HG03159 (cell line): ENCODE results near the gene ATP5F1E.
A peak's percentile ranks its signal among the peaks of the same experiment; 100 is the strongest.
"Not testable (repeated sequence)": the region's sequence is repeated elsewhere in the genome, so short reads cannot be mapped to it uniquely, and the experiment has no call there.

Experiments used
- ATAC-seq: cut with Tn5 transposase; IDR thresholded peaks from one replicate; pipeline ENCODE4 v1.9.1; 2021; ENCODE audit warnings: mild to moderate bottlenecking, moderate library complexity; ENCODE audit not compliant: unreplicated experiment

ATP5F1E gene

DNA sequence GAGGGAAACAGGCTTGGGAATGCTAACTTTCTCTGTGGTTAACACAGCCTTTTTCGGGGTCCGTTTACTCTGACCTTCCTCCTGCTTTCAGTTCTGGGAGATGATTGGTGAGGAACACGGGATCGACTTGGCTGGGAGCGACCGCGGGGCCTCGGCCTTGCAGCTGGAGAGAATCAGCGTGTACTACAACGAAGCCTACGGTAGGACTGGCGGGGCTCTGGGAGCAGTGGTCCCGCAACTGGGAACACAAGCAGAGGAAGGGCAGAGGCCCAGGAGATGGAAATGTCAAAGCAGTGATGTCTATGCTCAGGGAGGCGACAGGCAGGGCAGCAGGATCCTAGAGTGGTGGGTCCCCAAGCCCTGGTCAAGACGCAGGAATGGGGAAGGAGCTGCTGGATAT, 9.4 kb downstream of the ATP5F1E start:
- no peak for ATAC-seq

DNA sequence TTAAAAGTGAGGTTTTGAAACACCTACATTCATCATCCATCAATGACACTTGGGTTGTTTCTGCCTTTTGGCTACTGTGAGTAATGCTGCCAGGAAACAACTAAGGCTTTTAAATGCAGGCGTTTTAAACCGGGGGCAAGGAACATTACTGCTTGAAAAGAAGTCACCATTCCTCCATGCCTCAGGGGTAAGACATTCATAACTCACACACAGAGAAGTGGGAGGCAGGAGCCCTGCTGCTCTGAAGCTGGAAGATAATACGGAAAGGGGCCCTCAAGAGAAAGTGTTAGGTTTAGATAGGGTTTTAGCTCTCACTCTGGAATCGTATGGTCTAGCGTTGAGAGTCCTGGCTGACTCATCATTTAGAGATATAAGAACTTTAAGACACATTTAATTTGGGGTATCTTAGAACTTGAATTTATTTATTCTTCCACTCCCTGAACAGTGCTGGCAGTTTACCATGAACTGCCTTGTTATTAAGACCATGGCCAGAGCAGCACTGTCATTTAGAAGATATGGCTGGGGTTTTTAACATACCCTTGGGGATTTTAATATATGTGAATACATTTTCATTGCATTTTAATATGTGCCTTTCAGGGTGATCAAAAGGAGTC, 11.1 kb downstream of the ATP5F1E start:
- ATAC-seq, result no peak

DNA sequence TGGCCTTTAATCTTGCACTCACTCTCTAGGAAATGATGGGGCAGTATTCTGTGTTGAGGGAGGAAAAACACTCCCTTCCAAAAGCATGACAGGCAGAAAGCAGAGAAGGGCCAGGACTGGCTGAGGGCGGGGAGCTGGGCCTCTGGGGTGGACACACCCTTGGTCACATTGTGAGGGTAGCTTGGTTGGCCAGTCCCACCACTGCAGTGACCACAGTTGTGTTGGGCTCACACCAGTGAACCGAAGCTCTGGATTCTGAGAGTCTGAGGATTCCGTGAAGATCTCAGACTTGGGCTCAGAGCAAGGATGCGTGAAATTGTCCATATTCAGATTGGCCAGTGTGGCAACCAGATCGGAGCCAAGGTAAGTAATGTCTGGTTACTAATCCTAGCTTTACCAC, 12.9 kb downstream of the ATP5F1E start, which contains the start of gene TUBB1:
Gene TUBB1, plus strand, starts transcription at position 213 of the 400 bp plus-strand sequence. Its CDS starts 94 bp downstream, at position 307.
- no peak for ATAC-seq

DNA sequence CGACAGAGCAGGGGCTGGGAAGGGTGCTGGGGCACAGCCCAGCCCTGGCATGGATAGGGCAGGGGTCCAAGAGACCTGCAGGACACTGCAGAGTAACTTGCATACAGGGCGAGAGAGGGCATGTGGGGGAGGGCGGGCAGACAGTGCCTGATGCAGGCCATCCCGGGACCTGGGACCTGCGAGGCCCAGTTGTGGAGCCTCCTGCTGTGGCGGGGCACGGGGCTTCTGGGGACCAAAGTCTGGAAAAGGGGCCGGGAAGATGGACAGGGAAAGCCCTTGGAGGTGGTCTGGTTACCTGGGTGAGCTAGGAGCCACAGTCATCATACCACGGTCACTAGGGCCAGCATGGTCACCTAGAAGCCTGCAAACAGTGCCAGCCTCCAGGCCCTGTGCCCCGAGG, 13.3 kb downstream of the ATP5F1E start:
- no peak for ATAC-seq

DNA sequence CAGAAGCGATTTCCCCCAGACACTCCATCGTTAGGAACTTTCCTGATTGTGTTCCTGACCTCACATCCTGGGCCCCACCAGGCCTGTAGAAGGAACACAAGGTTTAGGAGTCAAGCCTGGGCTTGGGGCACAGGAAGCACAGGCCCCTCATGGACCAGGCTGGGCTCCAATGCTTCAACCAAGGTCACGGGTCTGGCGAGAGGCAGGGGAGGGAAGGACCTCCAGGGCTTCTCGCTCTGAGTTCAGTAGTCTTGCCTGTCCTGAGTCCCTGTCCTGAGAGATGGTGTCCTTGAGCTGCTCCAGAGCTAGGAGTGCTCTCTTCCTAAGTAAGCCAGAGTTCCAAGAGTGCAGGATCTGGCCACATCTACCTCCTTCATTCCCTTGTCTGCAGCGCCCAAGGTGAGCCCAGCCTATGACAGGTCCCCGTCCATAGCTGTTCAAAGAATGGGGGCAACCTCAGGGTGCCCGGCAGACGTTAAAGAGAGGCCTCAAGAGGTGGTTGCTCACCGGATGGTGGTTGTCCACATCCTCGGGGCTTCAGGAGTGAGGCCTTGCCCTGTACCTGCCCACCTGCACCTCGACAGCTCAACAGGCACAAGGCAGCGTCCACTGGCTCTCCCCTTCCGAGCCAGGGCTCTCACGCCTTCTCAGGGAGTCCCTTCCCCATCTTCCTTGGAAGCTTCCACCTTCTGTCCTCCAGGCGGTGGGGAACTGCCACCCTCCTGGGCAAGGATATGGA, 14.5 kb downstream of the ATP5F1E start:
- ATAC-seq, result no peak

DNA sequence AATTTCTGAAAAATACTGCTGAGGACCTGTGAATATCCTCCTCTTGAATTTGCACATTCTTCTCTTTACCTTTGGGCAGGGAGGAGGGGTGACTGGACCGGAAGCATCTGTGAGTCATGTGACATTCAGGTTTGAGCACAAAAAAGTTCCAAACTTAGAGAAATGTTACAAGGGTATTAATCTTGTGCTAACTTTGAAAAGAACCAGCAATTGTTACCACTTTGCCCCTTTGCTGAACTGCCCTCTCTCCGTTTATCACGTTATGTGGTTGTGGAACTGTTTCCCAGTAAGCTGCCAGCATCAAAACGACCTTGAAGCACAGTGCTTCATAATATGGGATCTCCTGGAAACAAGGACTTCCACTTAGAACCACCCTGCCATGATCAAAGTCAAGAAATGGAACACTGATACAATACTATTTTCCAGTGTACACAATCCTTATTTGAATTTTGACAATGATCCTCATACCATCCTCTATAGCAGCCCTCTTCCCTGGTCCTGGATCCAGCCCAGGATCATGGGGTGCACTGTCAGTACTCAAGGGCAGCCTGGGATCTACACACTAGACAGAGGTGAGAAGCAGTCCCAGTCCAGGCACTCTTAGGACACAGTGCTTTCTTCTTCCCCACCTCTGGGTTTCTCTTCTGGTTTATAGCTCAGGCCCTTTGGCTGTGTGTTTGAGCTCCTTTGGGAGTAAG, 15.2 kb downstream of the ATP5F1E start:
- ATAC-seq, result no peak

DNA sequence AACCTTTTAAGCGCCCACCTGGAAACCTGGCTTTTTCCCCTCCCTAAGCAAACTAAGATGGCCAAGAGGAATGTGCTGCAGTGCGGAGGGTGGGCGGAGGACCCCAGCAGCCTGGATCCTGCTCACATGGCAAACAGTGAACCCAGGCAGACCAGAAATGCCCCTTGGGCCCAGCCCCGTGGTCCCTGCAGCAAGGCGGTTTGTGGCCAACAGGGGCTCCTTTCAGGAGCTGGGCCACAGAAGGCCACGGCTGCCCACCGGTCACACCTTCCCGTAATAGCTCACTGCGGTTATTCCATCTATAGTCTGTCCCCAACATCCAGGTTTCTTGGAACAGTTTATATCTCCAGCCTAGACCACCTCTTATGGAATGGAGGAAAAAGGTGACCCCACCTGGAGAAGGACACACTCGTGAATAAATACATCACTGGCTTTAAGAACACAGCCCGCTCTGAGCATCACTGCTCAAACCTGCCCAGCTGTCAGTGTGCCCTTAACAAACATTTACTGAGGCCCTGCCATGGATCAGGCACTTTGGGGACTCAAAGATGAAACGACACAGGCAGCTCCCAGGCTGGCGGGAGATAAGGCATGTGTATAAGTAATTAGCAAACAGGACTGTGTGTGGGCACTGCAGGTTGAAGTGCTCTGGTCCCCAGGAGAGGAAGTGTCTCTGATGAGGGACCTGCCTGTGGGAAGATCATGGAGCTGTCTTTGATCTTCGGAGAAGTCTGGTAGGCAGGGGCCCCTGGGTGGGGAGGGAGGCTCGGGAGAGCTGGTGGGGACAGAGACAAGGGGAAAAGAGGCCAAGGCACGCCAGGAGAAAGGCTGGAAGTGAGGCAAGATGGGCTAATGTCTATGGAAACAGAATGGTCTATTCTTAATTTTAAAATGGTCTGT, 16.1 kb downstream of the ATP5F1E start:
- ATAC-seq, result no peak

DNA sequence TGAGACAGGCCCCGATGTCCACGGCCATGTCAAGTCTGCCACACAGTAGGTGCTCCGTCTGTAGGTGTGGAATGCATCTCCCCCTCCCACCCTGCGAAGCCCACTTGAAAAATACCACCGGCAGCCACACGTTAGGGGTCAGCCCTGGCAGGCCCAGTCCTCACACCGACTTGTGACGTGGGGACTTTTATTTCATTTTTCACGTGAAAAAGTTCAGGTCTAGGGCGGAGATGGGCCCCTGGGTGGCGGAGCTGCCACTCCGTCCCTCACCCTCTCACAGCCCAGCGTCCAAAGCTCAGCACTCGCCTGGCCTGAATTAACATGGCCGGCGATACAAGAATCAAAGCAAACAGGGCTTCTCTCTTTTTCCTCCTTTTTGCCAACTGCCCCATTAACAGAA, 16.7 kb downstream of the ATP5F1E start:
- no peak for ATAC-seq

DNA sequence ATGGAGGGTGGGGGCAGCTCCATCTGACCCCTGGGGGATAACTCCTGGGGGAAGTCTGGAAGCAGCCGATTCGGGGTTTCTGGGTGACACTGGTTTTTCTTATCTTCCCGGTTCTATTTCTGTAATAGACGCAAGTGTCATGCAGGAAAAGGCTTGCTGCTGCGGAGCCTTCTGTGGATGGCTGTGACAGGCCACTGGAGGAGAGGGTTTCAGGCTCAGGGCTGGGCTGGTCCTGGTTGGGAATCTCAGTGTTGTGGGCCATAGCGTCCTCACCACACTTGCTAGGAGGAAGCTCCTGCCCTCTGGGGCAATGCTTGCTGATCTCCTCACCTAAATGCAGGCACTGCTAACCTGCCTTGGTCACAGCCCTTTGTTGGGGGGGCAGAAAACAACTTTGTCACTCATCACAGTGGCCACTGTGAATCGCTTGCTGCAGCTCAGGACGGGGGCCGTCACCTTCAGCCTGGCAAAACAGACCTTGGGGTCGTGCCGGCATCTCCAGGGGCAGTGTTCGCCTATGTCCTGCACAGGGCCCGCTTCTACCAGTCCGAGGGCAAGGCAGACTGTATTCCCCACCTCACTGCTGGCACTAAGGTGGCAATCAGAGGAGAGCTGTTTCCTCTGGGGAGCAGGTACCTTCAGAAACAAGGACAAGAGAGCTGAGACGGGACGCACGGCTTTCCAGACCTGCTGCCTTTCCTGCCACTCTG, 17.3 kb downstream of the ATP5F1E start:
- no peak for ATAC-seq

DNA sequence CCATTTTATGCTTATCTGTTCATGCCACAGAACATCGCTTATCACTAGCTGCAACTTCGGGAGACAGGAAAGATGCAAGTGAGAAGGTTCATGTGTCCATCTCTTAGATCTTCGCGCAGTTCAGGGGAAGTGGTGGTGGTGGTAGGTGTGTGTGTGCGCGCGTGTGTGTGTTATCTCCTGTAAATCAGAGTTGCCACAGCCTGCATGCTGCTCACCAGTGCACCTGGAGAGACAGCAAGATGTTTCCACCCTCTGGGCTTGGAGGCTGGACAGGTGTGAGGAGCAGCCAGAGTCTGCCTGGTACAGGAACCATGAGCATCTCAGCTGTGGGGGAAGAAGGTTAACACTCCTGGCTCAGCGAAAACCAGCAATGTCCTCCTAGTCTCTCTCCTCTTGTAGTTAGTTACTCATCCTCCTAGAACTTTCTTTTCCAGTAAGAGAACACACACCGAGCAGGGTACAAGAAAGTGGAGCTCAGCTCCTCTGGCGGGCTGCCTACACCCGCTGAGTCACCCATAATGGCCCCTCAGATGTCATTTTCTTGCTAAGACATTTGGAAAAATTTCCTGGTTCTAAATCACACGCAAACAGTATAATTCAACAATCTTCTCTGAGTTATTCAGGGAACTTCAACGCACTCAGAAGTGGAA, 18.1 kb downstream of the ATP5F1E start:
- ATAC-seq, result no peak

DNA sequence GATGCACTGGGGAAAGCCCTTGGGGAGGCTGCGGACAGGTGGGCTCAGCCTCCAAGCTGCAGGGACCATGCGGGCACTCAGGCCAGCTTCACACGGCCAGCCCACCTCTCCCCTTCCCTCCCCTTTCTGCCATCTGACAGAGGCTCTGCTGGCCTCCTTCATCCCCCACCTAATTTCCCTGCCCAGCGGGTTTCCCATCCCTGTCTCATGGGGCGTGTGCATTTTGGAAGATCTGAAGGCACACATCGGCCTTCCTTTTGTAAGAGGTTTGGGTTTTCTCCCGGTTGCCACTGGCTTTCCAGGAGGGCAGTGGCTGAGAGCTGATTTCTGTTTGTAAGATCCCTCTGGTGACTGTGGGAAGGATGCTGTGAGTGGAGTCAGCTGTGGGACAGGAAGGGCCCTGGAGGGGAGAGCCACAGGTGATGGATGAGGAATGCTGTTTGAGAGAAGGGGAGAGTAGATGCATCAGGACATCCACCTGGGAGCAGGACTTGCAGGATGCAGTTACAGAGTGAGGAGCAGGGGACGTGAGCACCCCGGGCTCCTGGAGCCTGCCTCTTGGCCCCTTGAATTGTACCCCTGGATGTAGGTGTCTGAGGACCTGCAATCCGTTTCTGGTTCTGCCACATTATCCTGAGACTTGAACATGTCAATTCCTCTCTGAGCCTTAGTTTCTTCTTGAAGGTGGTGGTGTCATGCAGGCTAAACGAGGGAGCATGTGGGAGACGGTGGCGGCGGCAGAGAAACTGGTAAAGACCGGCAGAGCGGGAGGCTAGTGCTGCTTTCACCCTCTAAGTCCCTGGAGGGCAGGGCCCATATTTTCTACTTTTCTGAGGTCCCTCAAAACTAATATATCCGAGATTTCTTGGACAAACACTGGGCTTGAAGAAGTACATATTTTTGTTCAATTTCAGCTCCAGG, 18.8 kb downstream of the ATP5F1E start:
- ATAC-seq, result no peak

DNA sequence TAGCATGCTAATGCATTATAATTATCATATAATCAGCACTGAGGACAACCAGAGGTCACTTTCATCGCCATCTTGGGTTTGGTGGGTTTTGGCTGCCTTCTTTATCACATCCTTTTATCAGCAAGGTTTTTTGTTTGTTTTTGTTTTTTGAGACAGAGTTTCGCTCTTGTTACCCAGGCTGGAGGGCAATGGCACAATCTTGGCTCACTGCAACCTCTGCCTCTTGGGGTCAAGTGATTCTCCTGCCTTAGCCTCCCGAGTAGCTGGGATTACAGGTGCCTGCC, 20.3 kb downstream of the ATP5F1E start:
- not testable (repeated sequence) for ATAC-seq

DNA sequence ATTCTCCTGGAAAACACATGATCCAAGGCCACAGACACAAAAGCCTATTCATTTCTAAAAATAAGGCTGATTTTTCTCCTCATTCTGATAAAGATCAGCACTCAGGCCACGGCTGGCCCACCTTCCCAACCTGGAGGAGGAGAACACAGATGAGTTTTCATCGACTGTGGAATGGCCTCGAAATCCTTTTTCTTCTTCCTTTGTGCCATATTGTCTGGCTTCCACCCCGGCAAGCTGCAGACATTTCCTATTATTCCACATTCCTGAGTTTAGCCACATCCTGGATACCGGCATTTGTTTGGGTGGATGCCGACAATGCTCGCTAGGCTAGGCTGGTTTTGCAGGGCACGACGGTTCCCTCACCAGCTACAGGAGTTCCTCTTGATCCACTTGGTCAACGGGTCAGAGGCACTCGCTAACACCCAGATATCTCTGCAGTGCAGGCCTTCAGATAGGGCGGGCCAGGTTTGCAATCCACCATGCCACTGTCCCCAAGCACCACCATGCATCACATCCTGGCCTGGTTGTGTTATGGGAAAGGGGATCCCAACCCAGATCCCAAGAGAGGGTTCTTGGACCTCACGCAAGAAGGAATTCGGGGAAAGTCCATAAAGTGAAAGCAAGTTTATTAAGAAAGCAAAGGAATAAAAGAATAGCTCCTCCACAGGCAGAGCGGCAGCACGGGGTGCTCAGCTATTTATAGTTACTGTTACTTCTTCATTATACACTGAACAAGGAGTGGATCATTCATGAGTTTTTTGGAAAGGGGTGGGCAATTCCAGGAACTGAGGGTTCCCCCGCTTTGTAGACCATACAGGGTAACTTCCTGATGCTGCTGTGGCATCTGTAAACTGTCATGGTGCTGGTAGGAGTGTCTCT, 20.9 kb downstream of the ATP5F1E start:
- no peak for ATAC-seq

DNA sequence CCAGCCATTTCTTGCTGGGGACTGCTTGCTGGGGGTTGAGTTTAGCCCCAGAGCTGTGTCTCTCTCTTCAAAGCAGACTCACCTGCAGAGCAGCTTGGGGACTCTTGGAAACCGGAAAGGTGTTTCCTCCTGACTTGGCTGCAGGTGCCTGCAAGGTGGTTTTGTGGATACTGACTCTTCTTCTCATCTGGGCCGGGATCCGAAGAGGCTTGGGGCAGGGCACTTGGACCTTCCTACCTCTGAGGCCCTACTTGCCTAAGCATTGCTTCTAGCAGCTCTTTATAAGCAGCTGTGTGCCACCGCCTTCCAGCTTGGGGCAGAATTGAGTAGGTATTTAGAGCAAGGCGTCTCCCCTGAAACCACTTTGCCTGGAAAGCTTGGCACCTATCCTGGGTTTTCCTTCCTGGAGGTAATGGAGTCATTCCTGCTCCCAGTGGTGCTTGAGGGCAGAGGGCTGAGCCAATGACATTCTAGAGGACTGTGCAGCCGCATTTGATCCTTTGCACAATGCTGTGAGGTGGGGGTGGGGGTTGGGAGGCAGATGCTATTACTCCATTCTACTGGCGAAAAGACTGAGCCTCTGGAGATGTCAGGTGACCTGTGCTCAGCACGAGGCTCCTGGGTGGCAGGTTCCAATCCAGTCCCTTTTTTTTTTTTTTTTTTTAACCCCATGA, 21.7 kb downstream of the ATP5F1E start:
- ATAC-seq, result no peak

DNA sequence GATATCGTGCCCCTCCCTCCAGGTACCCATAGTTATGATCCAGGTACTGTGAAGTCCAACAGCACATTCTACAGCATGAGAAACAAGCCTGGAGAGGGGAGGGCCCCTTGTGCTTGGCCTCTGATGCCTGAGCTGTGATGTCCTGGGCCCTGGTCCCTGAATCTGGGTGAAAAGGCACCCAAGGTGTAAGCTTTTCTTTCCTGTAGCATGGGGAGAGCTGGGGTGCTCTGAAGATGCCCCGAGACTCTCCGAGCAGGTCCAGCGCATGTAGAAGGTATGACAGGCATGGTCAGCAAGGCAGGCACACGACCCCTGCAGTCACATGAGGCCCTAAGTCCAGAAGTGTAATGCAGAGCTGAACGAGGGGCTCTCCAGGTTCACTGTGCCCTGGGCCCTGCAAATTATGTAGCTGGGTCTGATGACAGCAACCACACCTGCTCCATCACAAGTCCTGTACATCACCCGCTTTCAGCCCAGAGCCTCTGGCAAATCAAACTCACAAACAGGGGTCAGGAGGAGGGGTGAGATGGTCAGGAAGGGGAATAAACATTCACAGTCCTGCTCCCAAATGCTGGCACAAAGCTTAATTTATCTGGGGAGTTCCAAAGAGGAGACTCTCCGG, 23.3 kb downstream of the ATP5F1E start:
- no peak for ATAC-seq

DNA sequence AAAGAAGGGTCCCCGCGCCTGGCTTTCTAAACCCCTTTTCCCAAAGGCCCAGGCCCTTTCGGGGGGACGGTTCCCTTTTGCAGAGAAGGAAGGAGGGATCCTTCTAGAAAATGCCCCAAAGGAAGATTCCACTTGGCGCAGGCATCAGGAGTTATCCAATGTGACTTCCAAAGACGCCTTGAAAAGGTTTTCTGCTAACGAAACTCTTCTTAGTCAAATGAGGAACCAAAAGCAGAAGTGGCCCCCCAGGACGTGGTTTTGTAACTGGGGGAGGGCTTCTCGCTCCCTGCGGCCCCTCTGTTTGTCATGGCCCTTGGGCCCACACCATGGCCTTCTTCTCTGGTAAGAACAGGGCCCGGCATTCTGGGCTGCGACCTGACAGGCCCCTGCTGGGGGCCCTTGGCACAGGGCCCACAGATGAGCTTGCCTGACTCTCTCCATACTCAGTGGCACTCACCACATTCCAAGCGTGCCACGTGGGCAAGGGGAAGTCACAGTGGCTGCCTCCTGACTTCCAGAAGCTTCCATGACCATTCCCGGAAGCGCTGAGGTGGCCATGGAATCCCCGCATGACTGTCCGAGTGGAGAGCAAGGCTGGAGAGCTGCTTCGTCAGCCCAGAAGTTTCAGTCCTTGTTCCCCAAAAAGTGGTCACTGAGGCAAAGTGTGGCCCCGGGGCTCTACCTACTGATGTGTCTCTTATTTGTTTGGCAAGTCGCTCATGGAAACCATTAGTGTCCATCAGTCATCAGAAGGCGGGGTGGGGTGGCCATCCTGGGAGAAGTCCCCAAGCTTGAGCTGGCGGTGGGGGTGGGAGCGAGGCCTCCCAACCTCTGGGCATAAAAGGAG, 24.2 kb downstream of the ATP5F1E start:
- peak; percentile 35 for ATAC-seq
